HEK293 (cell line): ENCODE measurements around the gene MTFP1.
"Not testable (repeated sequence)": the region's sequence is repeated elsewhere in the genome, so short reads cannot be mapped to it uniquely, and the experiment has no call there.

Experiments used
- SP2 ChIP-seq: fragments of 450-650 bp; formaldehyde crosslinking; IDR thresholded peaks from 2 replicates; pipeline ENCODE4 v1.5.1; 2016; ENCODE audit warnings: missing biosample characterization, missing genetic modification characterization
- ZBTB7A ChIP-seq: fragments of 450-650 bp; formaldehyde crosslinking; IDR thresholded peaks from 2 replicates; pipeline ENCODE4 v1.5.1; 2016; ENCODE audit warnings: low read depth, missing biosample characterization, missing genetic modification characterization
- ZNF114 ChIP-seq: fragments of 450-650 bp; formaldehyde crosslinking; IDR thresholded peaks from 2 replicates; pipeline ENCODE4 v1.5.0; 2017; ENCODE audit warnings: missing biosample characterization, missing genetic modification characterization
- ZNF37A ChIP-seq: fragments of 450-650 bp; IDR thresholded peaks from 2 replicates; pipeline ENCODE4 v1.5.1; 2018; ENCODE audit warnings: missing biosample characterization, missing genetic modification characterization
- ZNF768 ChIP-seq: fragments of 450-650 bp; formaldehyde crosslinking; IDR thresholded peaks from 2 replicates; pipeline ENCODE4 v1.5.1; 2018; ENCODE audit warnings: missing biosample characterization, mild to moderate bottlenecking, missing genetic modification characterization
- TF ChIP-seq, protein P1 (sequence below): fragments of 450-650 bp; formaldehyde crosslinking; IDR thresholded peaks from 2 replicates; pipeline ENCODE4 v1.5.1; 2016; ENCODE audit warnings: missing biosample characterization, missing genetic modification characterization
- TF ChIP-seq, protein P2 (sequence below): fragments of 450-650 bp; formaldehyde crosslinking; IDR thresholded peaks from 2 replicates; pipeline ENCODE4 v1.5.1; 2016; ENCODE audit warnings: missing biosample characterization, missing genetic modification characterization

DNA sequence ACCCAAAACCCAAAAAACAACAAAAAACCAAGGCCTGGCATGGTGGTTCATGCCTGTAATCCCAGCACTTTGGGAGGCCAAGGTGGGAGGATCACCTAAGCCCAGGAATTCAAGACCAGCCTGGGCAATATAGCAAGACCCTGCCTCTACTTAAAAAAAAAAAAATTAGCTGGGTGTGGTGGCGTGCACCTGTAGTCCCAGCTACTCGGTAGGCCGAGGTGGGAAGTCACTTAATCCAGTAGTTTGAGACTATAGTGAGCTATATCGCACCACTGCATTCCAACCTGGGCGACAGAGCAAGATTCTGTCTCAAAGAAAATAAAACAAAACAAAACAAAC is 22.8 kb upstream of the MTFP1 start:
- not testable (repeated sequence) for TF ChIP-seq SP2, ZNF37A, ZNF768, ZBTB7A, ZNF114 (tag by site-specific recombination)
- TF ChIP-seq, protein P1, sequence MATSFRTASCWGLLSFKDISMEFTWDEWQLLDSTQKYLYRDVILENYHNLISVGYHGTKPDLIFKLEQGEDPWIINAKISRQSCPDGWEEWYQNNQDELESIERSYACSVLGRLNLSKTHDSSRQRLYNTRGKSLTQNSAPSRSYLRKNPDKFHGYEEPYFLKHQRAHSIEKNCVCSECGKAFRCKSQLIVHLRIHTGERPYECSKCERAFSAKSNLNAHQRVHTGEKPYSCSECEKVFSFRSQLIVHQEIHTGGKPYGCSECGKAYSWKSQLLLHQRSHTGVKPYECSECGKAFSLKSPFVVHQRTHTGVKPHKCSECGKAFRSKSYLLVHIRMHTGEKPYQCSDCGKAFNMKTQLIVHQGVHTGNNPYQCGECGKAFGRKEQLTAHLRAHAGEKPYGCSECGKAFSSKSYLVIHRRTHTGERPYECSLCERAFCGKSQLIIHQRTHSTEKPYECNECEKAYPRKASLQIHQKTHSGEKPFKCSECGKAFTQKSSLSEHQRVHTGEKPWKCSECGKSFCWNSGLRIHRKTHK (tag by site-specific recombination): not testable (repeated sequence)
- TF ChIP-seq, protein P2, sequence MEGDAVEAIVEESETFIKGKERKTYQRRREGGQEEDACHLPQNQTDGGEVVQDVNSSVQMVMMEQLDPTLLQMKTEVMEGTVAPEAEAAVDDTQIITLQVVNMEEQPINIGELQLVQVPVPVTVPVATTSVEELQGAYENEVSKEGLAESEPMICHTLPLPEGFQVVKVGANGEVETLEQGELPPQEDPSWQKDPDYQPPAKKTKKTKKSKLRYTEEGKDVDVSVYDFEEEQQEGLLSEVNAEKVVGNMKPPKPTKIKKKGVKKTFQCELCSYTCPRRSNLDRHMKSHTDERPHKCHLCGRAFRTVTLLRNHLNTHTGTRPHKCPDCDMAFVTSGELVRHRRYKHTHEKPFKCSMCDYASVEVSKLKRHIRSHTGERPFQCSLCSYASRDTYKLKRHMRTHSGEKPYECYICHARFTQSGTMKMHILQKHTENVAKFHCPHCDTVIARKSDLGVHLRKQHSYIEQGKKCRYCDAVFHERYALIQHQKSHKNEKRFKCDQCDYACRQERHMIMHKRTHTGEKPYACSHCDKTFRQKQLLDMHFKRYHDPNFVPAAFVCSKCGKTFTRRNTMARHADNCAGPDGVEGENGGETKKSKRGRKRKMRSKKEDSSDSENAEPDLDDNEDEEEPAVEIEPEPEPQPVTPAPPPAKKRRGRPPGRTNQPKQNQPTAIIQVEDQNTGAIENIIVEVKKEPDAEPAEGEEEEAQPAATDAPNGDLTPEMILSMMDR: not testable (repeated sequence)
